Activated CD8-positive, alpha-beta memory T cell treated with anti-CD3 and anti-CD28 coated beads, Interleukin-2, amount 50 U/mL, for 48 hours (primary cell): ENCODE data around the gene GRK6.
A peak's percentile ranks its signal among the peaks of the same experiment; 100 is the strongest.

Source experiments
- DNase-seq: peaks from one replicate; pipeline ENCODE4 v3.0.0-alpha.2; 2020

Gene GRK6

DNA sequence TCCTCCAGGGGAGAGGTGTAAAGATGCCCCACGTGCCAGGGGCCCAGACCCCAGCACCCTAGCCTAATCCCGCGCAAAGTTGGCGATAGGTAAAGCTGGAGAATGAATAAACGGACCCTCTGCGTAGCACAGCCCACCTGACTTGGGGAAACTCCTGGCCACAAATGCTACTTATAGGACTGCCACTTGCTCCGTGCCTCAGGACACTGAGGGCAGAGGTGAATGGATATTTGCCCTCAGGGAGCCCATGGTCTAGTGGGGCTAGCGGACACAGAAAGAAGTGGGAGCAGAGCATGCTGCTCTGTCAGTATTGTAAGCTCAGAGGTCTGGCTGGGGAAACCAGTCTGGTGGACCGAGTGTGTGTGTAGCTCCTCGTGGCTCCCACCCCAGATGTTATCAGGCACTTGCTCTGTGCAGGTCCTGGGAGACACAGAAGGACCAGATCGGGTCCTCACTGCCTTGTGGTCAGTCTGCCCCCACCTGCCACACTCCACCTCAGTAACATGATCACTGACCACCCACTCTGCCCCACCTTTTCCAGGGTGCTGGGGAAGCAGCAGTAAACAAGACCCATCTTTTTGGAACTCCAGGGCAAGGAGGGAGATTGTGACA lies 841 bp downstream of the GRK6 start:
- DNase-seq = peak; percentile 75

DNA sequence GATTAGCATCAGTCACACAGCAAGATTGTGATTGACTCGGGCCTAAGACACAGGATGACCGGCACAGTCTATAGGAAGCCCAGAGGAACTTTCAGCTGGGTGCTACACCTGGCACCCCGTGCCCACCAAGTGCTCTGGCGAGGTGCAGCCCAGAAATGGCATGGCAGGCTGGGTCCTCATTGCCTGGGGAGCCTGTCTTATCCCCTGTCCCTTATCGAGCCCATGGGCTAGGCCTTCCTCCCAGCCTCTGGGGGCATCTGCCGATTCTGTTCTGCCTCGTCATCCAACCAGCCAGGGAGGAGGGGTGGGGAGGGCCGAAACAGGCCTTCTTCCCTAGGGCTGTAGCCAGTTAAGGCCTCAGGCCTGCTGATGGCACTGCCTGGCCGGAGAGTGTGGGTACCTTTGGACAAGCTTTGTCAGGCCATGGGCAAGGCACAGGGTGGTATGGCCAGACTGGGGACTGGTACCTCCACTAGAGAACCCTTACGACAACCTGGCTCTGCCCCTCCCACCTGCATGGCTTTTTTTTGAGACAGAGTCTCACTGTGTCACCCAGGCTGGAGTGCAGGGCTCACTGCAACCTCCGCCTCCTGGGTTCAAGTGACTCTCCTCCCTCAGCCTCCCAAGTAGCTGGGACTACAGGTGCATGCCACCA lies 1.6 kb downstream of the GRK6 start:
- peak; percentile 80 for DNase-seq

DNA sequence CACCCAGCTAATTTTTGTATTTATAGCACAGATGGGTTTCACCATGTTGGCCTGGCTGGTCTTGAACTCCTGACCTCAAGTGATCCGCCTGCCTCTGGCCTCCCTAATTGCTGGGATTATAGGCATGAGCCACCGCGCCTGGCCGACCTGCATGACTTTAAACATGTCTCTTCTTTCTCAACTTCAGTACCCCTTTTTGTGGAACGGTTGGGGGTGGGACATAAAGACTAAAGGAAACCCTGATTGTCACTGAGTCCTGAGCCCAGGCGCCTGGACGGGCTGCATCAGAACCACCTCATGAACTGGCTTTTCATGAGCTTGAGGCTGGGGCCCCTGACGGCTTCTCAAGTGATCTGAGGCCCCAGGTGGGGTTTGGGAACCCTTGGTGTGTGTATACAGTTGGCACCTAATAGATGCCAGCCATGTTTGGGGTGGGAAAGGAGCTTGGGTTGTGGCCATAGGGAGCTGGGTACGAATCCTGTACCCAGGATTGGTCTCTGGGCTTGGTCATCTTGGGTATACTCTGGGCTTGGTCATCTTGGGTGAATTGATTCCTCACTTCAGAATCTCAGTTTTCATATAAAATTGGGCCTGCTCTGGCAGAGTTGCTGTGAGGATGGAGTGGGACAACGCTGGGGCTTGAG lies 2.2 kb downstream of the GRK6 start:
- peak; percentile 66 for DNase-seq

DNA sequence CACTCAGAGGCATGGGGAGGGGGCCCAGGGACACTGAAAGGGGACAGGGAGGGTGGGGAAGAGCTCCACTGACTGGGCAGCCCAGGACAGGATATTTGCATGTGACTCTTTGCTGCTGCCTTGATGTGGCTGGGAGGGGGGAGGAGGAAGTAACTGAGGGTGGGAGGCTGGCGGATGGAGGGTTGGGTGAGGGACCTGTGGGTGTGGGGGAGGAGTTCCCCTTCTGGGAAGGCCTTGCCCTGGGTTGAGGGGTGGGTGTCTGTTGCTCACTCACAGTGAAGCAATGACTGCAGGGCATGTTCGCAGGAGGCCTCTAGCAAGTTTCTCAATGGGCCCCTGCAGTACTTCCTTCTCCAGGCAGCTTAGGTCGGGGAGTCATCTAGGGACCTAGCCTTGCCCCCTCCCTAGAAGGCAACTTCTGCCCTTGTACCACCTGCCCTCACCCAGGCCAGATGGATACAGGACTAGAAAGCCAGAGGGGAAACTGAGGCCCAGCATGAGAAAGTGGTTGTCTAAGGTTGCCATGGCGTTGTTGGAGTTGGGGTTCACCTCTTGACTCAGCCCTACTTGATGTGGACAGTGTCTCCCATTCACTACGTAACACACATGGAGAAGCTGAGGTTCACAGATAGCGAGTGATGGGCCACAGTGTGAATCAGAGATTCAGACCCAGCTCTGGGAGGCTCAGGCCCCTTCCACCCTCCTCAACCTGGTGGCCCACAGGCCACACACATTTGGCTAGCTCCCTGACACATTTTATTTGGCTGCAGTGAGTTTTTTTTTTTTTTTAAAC lies 3.0 kb downstream of the GRK6 start:
- DNase-seq = peak; percentile 88

DNA sequence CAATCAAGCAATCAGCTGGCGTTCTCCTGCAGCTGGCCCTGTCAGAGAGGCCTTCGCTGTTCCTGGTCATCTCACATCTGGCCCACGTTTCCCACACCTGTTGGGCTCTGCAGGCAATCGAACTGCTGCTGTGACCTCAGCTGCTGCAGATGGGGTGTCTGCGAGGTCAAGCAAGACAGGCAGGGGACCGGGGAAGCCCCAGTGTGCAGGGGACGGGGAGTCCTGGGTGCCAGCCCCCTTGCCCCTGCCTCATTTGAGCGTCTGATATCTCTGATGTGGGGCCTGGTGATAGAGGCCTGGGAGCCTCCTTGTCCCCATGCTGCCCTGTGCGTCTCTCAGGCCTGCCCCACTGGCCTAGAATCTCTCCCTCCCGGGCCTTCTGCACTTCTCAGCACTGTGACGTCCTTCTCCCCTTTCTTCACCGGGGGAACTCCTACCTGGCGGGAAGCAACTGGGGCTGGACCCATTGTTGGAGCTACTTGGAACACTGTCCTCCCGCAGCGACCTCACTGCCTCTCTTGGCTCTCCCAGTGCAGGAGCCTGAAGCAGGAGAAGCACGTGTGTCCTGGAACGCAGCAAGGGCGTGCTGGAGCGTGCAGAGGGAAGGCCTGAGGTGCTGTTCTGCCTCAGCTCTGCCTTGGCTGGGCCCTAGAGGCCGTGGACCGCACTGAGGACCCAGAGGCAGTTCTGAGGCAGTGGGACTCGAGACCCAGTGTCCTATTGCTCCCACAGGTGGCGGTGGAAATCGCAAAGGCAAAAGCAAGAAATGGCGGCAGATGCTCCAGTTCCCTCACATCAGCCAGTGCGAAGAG lies 3.9 kb downstream of the GRK6 start:
- DNase-seq = peak; percentile 66

DNA sequence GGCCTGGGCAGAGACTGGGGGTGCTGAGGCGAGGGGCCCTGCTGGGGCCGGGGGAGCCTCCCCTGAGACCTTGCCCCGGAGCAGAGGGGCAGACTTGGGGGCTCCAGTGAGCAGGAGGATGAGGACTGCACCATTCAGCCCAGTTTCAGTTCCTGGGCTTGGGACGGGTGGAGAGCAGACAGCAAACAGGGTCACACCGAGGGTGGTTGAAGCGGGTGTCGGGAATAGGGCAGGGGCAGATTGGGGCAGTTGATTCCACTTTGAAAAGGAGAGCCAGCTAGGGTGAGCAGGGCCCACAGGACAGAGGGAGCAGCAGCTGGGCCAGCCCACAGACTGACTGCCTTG lies 4.5 kb downstream of the GRK6 start:
- no peak for DNase-seq

DNA sequence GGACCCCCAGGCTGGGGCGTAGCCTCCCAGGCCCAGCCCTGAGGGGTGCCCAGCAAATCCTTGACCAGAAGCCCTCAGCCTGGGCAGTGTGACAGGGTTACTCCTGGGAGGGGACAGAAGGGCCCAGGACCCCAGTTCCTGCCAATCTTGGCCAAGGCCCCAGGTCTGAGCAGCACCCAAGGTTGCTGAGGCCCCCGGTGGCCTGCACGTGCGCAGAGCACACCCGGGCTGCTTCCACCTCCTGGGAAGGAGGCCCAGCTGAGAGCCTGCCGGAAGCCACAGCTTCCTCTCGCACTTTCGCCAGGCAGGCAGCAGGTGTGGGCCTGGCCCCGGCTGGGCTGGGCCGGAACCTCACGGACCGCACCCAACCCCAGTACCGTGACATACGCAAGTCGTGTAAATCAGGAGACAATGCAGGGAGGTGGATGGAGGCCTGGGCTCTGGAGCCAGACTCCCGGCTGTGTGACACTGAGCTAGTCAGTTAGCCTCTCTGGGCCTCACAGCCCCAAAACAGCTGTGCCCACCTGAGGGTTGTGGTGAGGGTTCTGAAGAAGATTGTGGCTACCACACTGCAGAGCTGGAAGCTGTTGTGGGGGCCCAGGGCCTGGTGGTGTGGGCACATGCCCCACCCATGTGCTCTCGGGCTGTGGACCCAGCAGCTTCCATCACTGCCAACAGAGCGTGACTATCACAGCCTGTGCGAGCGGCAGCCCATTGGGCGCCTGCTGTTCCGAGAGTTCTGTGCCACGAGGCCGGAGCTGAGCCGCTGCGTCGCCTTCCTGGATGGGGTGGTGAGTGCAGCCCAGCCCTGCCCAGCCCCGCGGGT lies 5.1 kb downstream of the GRK6 start:
- peak; percentile 91 for DNase-seq

DNA sequence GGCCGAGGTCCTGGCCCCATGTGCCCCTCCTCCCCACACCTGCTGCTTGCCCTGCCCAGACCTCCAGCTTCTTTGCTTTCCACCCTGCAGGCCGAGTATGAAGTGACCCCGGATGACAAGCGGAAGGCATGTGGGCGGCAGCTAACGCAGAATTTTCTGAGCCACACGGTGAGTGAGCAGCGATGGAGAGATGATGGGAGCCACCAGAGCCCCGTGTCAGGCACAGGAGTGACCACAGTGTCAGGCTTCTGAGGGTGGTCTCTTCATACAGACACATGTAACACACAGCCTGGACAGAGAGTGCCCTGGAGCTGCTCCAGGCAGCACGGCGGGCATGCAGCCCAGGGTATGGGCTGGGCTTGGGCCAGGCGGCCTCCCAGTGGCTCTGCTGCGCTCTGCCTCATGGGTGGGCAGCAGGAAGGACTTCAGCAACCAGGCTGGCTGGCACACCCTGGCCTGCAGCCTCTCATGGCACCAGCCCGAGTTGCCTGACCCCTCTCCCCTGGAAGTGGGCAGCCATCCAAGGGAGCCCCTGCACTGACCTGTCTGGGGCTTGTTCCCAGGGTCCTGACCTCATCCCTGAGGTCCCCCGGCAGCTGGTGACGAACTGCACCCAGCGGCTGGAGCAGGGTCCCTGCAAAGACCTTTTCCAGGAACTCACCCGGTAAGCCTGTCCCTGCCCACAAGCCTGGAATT lies 5.8 kb downstream of the GRK6 start:
- no peak for DNase-seq

DNA sequence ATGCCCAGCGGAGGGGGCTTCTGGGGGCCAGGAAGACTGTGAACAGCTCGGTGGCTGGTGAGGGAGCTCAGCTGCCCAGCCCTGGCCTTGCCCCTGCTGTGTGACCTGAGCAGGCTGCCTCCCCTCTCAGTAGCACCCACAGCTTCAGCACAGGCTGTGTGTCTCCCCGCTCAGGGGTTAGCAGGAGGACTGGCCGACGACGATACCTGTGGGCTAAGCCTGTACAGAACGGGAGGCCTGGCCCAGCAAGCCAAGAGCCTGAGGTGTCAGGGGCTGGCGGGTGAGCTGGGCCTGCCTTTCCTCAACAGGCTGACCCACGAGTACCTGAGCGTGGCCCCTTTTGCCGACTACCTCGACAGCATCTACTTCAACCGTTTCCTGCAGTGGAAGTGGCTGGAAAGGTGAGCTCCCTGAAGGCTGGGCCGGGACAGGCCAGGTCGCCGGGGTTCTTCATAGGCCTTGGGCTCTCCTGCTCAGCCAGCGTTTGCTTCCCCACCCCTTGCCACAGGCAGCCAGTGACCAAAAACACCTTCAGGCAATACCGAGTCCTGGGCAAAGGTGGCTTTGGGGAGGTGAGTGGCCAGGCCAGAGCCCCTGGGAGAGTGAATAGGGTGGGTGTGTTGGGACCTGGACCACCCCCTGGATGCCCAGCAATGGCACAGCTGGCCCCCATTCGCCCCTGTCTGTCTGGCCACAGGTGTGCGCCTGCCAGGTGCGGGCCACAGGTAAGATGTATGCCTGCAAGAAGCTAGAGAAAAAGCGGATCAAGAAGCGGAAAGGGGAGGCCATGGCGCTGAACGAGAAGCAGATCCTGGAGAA lies 6.6 kb downstream of the GRK6 start:
- no peak for DNase-seq

DNA sequence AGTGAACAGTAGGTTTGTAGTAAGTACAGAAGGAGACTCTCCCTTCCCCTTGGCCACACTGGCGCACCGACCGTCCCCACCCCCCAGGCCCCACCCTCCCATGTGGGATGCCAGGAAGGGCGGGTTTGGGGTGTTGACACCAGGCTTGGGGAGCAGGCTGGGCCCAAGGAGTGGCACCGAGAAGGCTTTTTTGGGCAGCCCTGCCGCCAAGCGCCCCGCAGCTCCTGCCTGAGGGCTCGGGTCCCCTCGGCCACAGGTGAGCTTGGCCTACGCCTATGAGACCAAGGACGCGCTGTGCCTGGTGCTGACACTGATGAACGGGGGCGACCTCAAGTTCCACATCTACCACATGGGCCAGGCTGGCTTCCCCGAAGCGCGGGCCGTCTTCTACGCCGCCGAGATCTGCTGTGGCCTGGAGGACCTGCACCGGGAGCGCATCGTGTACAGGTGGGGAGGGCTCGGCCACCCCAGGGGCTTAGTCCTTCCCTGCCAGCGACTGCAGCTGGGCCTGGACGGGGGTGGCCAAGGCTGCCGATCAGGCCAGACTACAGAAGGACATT lies 7.3 kb downstream of the GRK6 start:
- no peak for DNase-seq

DNA sequence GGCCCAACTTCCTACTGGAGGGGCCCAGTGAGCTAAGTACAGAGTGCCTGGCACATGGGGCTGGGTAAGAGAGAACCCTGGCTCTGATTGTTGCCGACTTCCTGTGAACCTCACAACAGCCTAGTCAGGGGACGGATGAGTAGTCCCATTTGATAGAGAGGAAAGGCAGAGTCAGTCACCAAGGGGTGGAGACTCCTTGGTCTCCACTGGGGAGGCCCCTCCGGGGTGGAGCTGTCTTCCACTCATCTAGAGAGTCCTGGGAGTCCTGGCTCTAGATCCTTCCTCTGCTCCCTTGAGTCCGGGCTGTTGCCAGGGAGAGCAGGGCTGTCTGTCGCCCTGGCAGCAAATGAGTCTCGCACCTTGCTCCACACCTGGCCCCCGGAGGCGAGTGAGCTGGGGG lies 8.0 kb downstream of the GRK6 start:
- DNase-seq = peak; percentile 78

DNA sequence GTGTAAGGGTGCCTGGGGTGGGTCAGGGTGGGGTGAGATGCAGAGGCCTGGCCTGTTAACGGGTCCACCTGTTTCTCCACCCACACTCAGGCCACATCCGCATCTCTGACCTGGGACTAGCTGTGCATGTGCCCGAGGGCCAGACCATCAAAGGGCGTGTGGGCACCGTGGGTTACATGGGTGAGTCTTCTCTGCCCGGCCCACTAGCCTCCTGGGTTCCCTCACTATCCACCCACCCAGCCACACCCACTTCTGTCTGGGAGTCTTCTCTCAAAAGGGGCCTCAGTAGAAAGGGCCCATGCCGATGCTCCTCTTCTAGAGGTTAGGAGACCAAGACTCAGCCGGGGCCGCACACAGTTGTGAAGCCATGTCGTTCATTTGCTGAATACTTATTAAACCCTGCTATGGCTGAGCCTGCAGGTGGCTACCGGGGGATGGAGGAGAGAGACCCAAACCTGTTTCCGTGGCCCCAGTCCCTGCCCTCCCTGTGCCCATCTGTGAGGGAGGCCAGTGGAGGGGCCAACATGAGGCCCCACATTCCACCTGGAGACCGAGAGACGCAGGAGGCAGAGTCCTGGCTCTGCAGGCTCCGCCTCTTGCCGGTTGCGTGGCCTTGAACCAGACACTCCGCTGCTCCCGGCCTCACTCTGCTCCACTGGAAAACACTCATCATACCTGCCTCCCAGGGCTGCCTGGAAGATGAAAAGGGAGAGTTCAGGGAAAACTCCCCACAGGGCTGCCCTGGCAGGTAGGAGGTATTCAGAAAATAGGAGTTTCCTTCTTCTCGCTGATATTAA lies 8.7 kb downstream of the GRK6 start:
- no peak for DNase-seq

DNA sequence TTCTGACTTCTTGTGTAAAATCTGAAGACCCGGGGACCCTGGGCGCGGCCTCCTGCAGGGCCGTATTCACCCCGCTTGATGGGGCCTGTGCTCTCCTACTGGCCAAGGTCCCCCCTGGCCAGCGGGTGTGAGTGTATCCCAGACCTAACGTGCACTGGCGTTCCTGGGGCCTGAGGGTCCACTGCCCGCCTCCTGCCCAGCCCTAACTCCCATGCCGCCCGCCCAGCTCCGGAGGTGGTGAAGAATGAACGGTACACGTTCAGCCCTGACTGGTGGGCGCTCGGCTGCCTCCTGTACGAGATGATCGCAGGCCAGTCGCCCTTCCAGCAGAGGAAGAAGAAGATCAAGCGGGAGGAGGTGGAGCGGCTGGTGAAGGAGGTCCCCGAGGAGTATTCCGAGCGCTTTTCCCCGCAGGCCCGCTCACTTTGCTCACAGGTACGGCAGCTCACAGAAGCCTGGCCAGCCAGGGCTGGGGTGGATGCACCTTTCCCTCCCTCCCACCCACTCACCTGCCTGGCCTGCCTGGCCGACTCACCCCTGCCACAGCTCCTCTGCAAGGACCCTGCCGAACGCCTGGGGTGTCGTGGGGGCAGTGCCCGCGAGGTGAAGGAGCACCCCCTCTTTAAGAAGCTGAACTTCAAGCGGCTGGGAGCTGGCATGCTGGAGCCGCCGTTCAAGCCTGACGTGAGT lies 9.5 kb downstream of the GRK6 start:
- DNase-seq = peak; percentile 53

DNA sequence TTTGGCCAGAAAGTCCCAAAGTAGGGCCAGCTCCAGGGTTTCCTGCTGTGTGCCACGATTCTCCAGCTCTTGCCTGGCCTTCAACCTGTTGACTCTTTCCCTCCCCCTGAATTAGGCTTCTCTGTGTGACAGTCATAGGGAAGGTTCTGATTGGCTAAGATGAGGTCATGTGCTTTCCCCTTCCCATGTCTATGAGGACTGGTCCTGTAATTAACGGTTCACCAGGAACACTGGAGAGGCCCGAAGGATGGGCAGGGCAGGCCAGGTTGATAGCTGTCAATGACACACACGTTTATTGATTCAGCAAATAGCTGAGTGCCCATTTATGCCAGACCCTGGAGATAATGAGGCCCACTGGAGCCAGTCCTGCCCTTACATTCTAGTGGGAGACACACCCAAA lies 11.1 kb downstream of the GRK6 start:
- DNase-seq = no peak

DNA sequence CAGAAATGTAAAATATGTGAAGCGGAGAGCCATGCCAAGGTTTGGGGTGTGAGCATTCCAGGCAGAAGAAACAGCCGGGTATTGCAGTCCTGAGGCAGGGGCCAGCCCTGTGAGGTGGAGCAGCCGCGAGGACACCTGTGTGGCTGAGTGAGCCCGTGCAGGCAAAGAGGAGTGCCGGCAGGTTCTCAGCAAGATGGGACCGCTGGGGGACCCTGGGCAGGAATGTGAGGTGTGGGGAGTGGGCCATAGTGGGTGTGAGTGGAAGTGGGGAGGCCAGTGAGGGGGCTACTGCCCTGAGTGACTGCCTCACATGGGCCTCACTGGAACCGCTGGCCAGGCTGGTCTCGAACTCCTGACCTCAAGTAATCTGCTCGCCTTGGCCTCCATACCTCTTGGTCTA lies 12.0 kb downstream of the GRK6 start:
- DNase-seq = peak; percentile 56

DNA sequence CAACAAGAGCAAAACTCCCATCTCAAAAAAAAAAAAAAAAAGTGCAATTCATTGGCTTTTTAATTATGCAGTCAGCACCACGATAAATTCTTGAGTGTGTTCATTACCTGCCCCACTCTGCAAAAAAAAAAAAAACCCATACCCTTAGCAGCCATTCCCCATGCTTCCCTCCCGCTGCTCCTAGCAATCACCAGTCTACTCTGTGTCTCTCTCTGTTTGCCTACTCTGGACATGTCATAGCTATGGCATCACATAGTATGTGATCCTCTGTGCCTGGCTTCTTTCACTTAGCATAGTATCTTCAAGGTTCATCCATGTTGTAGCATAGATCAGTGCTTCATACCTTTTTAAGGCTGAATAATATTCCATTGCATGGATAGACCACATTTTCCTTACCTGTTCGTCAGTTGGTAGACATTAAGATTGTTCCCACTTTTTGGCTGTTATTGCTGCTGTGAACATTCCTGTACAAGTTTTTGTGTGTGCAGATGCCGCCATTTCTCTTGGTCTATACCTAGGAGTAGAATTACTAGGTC lies 13.1 kb downstream of the GRK6 start:
- DNase-seq = no peak

DNA sequence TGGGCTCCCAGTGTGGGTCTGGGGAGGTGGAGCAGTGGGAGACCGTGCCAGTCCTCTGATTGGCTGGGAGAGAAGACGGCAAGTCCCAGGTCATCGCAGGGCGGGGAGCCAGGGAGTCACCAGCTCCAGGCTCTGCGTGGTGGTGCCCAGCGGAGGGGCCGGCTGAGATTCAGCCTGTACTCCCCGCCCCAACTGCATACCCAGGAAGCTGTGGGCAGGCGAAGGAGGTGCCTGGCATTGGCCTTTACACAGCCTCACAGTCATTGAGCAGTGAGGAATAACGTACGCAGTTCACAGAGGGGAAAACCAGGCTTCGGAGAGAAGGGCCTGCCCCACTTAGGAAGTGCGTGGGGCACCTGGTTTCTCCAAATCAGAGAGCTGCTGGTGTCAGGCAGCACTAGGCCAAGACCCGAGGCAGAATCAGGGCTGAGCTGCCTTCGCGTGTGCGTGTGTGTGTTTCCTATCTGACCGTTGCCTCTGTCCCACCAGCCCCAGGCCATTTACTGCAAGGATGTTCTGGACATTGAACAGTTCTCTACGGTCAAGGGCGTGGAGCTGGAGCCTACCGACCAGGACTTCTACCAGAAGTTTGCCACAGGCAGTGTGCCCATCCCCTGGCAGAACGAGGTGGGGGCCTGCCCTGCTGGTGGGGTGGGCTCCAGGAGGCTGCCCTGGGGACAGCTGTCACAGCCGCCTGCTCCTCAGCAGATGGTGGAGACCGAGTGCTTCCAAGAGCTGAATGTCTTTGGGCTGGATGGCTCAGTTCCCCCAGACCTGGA lies 13.9 kb downstream of the GRK6 start:
- peak; percentile 65 for DNase-seq
